Tibial nerve (tissue), 4 donors: ENCODE measurements around the gene MUC2.

ENCODE experiments used
- EP300 ChIP-seq, 2 donors: sonication (generic); formaldehyde crosslinking; IDR thresholded peaks; one replicate each; pipeline ENCODE4 v1.6.1; 2017; ENCODE audit warnings: antibody characterized with exemption in 2 of 2, mild to moderate bottlenecking in 1 of 2
- TF ChIP-seq, protein P1 (sequence below), 5 experiments: fragments of 200-600 bp in 3 of 5; fragments of 450-650 bp in 2 of 5; sonication (generic) in 3 of 5; IDR thresholded peaks; one replicate each; pipeline ENCODE4 v1.5.1; 2016 to 2019; ENCODE audit warnings: antibody characterized with exemption in 5 of 5, mild to moderate bottlenecking in 3 of 5, moderate library complexity in 2 of 5

DNA sequence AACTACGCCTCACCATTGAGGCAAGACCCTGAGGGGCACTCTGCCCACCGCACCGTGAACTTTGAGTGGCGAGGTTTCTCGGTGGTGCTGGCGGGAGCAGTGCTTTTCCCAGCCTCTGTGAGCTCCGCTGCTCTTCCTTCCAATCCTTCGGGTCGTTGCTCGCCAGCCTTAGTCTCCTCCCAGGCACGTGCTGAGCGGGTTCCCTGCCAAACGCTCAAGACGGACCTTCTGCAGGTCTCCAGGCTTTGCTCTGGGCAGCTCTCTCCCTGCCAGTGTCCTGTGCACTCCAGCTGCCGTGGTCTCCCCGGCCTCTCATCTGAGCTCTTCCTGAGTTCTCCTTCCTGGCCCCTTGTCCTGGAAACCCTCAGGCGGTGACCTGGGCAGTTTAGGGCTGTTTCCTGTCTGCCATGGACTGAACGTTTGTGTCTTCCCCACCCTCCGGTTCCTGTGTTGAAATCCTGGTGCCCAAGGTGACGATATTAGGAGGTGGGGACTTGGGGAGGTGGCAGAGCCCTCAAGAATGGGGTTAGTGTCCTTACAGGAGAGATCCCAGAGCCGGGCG lies 27.0 kb upstream of the MUC2 start:
- TF ChIP-seq, protein P1, sequence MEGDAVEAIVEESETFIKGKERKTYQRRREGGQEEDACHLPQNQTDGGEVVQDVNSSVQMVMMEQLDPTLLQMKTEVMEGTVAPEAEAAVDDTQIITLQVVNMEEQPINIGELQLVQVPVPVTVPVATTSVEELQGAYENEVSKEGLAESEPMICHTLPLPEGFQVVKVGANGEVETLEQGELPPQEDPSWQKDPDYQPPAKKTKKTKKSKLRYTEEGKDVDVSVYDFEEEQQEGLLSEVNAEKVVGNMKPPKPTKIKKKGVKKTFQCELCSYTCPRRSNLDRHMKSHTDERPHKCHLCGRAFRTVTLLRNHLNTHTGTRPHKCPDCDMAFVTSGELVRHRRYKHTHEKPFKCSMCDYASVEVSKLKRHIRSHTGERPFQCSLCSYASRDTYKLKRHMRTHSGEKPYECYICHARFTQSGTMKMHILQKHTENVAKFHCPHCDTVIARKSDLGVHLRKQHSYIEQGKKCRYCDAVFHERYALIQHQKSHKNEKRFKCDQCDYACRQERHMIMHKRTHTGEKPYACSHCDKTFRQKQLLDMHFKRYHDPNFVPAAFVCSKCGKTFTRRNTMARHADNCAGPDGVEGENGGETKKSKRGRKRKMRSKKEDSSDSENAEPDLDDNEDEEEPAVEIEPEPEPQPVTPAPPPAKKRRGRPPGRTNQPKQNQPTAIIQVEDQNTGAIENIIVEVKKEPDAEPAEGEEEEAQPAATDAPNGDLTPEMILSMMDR (IDR thresholded peaks at IDR 0.05), result no peak
- no peak for TF ChIP-seq EP300 (IDR thresholded peaks at IDR 0.05)
